UCSD-AML1 (cell line): ENCODE data around the gene MAP2K2.

ENCODE experiments used
- DNase-seq: peaks from one replicate; lab custom pipeline; 2025; ENCODE audit not compliant: unreplicated experiment; lab: John Stamatoyannopoulos, UW

Gene MAP2K2

DNA sequence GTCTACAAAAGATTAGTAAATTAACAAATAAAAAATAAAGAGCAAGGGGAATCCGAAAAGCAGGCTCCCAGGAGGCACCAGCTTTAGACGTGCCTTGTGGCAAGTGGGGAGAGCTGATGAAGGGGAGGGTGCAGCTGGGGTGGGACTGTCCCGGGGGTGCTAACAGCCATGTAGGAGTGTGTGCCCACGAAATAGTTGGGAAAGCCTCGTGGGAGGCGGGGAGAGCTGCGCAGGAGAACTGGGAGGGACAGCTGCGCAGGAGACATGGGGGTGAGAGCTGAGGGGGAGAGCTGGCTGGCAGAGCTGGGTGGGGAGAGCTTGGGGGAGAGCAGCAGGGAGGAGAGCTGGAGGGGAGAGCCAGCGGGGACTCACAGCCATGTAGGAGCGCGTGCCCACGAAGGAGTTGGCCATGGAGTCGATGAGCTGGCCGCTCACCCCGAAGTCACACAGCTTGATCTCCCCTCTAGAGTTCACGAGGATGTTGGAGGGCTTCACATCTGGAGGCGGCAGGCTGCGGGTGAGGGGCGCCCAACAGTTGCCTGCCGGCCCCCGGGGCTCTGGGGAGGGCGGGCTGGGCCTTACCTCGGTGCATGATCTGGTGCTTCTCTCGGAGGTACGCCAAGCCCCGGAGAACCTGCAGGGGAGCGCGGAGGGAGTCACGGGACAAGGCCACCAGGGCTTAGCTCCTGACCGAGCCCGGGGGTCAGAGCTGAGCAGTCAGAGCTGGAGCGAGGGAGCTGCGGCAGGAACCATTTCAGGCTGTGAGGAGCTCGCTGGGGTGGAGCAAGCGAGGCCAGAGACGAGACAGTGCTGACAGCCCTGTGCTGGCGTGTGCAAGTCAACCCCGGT is 23.1 kb downstream of the MAP2K2 start:
- DNase-seq: no peak

DNA sequence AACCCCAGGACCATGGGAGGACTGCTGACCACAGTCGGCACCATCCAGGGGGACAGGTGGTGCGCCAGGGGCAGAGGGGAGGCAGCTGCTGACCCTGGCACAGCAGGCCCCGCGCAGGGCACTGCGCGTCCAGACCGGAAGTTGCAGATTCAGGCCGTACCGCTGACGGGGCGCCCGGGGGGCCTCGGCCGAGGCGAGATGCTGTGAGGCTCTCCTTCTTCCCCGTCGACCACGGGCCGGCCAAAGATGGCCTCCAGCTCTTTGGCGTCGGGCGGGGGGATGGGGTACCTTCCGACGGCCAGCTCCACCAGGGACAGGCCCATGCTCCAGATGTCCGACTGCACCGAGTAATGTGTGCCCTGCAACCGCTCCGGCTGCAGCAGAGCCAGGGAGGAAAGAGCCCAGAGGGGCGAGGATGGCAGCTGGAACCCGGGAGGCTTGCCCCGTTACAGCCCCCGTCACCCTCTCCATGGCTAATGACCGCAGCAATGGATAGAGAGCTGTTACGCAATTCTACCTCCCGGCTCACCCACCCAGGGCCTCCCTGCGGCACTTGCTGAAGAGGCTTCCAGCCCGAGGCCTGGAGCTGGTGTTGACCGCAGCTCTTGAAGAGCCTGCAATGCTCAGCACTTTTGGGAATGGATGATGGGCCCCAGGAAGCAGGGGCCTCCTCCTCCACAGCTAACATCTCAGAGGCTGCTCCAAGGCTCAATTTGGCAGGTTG is 24.7 kb downstream of the MAP2K2 start:
- DNase-seq: no peak

DNA sequence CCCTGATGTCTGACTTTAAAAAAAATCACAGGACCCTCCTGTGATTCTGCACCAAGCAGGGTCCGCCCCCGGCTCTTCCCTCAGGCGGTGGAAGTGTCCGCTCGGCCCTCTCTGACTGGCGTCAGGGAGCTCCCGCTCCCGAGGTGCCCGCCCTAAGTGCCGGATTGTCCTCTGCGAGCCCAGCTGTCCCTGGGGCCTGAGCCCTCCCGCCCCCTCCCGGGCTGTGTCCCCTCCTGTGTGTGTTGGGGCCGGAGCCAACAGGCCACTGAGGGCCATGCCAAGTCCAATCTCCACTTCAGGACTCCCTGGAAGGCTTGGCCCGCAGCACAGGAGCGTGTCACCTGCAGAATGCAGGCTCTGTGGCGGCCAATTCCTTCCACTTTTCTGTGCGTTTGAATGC is 25.4 kb downstream of the MAP2K2 start:
- DNase-seq: no peak

DNA sequence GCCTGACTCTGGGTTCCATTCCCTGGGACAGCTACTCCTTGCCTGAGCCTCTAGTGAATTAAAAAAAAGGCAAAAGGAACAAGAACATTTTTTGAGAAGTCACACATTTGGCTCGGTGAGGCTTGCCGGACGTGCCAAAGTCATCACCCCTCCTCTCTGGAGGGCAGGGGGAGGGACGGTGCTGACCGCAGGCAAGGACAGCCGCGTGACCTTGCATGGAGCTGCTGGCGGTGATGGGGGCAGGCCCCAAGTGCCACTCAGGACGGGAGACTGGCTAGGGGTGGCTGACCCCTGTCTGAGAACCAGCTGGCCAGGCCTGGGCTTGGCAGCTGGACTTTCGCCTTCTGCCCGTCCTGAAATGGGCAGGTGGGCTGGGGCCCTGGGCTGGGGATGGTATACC is 26.4 kb downstream of the MAP2K2 start:
- no peak for DNase-seq

DNA sequence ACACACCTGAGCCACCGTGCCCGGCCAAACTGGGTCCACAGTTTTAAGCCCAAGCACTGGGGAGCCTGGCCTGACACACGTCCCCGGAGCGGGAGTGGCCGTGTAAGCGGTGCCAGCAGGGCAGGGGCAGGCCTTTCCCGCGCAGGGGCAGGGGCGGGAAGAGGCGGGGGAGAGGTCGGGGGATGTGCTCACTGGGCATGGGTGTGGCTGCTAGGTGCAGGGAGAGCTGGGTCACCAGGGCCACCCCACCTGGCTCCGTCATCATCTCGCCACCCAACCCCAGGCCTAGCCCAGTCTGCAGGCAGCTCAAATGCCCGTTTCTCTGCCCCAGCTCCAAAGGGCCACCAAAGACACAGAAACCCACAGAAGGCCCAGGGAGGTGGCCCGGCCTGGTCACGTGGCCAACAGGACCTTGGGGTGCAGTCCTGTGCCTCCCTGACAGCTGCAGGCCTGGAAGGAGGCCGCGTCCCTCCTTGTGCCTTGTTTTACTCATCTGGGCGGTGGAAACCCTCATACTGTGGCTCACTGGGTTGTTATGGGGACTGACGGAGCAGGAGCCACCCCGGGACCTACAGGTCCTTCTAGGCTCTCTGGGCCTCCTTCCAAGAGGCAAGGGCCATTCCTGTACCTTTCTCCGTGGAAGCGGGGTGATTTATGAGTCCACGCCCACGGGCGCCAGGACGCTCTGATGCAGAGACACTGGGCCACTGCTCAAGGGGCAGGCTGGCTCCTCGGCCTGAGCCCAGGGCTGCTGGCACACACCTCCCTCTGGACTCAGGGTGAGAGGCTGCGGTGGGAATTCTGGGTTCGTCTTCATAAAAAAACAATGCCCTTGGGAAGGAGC is 27.7 kb downstream of the MAP2K2 start:
- DNase-seq: no peak

DNA sequence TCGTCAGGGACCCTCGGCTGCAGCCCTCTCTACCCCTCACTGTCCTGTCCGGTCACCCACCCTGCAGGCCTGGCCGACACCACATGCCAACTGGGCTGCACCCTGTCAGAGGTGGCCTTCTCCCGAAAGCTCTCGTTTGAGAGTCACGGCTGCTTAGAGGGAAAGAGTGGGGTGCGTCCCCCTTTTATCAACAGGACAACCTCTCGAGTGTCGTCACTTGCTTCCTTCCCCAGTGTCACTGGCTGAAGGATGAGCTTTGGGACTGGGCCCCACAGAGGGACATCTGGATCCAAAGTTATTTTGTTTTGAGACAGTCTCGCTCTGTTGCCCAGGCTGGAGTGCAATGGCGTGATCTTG is 28.5 kb downstream of the MAP2K2 start:
- no peak for DNase-seq

DNA sequence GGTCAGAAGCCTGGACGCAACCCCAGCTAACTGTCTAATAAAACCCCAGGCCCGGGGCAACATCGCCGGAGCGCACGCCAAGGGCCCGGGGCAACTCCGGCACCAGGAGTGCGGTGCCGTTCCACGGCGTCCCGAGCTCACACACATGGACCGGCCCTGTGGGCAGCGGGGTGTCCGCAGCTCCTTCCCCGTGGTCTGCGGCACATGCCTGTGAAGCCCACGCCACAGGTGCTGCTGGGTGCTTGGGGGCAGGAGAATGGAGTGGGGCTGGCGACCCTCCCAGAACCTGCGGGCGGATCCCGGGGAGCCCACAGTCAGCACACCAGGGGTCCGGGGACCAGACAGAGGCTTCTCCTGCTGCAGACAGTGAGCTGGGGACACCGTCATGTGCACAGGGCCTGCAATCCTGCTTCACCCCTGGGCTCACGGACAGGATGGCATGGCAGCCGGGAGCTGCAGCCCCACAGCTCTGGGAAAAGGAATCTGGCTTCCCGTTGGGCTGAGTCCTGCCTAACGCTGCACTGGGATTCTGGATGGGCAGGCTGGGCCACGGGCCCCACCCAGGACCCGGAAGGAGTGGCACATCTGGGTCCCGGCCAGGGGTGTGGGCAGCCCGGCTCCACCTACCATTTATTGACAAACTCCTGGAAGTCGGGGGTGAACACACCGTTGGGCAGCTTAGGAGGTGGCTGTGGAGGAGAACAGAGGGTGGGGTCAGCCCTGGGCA is 29.0 kb downstream of the MAP2K2 start:
- DNase-seq: no peak

DNA sequence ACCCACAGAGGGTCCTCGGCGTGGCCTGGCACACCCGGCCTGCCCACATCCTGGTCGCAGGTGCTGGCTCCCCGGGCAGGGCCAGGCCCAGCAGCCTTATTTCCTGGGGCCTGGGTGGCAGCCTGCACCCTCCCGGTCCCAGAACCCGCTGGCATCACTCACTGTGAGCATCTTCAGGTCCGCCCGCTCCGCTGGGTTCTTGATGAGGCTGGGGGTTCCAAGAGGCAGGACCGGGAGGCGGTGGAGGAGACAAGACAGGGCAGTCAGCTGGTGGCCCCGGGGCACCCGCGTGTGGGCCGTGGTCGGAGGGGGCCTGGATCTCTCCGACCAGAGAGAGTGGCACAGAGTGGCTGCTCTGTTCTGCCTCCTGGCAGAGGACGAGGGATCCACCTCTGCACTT is 29.6 kb downstream of the MAP2K2 start:
- DNase-seq: no peak

DNA sequence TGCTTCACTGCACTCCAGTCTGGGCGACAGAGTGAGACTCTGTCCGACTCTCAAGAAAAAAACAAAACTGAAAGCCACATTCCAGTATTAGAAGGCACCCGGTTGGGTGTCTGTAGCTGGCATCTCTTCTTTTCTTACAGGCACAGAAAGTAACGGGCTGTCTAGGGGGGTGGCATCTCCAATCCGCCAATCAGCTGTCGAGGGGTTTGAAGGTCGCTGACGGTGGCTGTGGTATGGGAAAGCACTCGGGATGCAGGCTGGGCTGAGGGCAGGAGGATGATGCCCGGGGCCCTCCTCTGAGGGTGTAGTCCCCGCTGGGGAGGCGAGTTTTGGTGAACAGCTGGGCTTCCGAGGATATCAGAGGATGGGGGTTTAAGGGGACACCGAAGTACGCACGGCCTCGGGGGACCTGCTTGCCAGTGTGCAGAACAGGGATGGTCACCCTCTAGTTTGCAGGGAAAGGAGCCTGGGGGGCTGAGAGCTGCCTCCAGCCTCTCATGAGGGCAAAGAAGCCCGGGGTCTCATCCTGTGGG is 30.2 kb downstream of the MAP2K2 start:
- DNase-seq: no peak

DNA sequence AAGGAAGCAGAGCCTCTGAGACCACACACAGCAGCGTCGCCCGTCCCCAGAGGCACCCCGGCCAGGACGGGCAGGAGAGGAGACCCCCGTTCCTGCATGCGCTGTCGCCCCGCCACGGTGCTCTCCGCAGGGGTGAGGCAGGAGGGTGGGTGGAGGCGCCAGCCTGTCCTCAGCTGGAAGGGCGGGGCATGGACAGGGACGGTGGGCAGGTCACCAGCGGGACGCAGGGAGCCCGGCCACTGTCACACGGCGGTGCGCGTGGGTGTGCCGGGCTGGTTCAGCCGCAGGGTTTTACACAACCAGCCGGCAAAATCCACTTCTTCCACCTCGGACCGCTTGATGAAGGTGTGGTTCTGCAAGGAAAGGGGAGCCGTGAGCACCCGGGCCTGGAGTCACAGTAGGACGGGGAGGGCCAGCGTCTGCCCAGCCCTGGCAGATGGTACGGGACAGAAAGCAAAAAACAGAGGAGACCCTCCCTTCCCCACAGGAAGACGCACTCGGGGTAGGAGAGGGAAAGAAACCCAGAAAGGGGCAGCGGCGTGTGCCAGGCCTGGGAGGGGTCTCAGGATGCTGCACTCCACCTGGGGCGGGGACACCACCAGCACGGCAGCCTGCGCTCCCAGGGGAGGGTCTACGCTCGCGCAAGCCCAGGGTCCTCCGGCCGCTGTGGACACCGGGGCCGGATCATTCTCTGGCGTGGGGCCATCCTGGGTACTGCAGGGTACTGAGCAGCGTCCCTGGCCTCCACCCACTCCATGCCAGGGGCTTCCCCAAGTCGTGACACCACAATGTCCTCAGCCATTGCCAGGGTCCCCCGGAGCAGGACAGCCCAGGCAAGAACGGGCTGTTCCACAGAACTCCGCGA is 33.3 kb downstream of the MAP2K2 start:
- DNase-seq: peak; percentile 43

DNA sequence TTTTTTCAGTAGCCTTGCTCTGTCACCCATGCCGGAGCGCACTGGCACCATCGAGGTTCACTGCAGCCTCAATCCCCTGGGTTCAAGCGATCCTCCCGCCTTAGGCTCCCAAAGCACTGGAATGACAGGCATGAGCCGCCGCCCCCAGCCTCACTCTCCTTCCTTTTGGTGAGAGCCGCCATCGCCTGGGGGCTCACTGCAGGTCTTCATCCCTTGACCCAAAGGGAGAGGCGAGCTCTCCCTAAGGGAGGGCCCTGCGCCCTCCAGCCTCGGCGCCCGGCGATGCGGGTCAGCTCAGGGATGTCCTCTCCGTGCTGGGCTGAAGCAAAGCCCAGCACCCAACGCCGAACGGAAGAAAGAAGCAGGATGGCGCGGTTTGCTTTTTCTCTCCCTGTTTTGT is 34.0 kb downstream of the MAP2K2 start:
- DNase-seq: no peak

DNA sequence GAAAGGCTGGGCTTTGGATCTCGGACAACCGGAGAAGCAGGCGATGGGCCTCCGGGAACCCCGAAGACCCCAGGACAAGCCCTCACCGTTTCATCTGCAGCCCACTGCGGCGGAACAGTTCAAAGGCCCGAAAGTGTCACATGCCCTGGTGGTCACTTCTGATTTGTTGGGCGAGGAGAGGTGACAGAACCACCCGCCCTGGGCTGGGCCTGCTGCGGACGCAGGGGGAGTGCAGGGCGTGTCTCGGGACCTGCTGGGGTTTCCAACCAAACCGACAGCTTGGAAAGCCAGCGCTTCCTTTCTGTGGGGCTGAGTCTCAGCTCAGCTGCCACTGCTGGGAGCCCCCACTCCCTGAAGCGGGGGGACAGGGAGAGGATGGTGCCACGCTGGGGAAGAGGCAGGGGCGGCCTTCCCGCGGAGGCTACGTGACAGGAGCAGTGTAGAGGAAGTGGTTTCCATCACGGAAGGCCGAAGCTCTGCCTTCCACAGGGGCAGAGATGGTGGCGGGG is 34.5 kb downstream of the MAP2K2 start:
- peak; percentile 91 for DNase-seq

DNA sequence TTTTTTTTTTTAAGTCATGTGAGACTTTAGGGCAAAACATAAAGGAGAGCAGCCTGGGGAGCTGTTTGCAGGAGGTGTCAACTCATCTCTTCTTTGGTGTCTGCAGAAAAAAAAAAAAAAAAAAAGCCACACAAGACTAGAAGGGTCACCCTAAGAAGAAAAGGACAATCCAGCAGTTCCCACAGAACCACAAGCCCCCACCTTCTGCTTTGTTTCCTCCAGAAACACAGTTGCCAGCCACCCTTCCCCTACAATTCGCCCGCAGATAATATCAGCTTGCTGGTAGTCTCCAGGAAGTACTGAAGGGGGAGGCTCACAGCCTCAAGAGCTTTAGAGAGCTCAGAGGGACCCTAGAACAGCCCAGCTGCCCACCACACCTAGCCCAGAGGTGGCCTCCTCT is 34.9 kb downstream of the MAP2K2 start:
- peak; percentile 89 for DNase-seq

DNA sequence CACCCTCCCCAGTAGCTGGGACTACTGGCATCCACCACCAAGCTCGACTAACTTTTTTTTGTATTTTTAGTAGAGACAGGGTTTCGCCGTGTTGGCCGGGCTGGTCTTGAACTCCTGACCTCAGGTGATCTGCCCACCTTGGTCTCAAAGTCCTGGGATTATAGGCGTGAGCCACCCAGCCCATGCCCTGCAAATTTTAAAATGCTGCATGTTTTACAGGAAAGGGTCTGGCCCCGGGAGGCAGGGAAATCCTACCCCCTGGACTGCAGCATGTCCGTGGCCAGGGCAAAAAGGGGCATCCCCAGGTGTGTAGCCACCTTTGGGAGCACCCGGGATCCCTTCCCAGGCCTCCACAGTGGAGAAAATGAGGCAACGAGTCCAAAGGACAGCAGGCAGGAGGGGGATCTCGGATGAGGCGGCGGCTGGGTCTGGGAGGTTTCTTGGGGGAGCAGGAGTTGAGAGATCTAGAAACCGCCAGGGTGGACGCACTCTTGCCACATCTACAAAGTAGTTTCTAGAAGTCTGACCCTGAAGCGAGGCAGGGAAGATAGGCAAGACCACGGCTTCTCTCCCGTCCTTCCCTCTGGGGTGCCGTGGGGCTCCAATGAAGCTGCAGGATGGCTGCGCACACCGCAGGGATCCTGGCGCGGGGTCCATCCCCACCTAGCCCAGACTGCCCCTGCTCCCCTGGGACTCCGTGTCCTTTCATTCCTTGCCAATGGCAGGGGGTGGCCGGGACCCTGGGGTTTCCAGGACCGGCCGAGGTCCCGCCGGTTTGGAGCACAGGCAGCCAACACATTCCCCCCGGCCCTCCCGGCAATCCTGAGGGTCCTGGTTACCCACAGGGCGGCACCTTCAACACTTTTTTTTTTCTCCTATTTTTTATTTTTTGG is 35.9 kb downstream of the MAP2K2 start:
- DNase-seq: no peak

DNA sequence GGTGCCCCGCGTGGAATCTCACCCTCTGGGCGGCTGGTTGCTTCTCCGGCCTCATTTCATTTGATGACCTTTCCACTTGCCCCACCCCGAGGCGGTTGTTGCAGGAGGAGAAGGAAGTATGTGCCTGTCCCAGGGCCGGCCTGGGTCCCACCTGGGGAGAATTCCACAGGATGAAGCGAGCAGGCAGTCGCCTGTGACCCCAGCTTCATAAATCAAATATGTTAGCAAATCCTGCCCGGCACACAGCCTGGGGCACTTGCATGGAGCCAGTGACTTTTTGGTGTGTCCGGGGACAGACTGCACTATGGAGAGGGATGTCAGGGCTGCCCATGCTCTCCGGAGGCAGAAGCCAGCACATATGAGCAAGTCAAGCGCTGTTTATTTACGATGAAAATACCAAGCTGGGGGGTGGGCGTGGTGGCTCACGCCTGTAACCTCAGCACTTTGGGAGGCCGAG is 37.5 kb downstream of the MAP2K2 start:
- no peak for DNase-seq

DNA sequence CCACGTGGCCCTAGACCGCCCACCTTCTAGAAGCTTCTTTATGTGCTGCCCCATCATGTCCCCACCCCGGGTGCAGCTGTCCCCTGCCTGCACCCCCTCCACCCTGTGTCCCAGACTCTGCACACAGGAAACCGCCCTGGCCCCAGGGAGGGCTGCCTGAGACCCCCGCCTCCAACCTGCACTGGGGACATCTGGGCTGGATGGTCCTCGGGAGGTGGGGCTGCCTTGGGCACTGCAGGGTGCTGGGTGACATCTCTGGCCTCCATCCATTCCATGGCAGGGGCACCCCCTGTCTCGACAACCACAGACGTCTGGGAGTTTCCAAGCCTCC is 39.4 kb downstream of the MAP2K2 start:
- no peak for DNase-seq

DNA sequence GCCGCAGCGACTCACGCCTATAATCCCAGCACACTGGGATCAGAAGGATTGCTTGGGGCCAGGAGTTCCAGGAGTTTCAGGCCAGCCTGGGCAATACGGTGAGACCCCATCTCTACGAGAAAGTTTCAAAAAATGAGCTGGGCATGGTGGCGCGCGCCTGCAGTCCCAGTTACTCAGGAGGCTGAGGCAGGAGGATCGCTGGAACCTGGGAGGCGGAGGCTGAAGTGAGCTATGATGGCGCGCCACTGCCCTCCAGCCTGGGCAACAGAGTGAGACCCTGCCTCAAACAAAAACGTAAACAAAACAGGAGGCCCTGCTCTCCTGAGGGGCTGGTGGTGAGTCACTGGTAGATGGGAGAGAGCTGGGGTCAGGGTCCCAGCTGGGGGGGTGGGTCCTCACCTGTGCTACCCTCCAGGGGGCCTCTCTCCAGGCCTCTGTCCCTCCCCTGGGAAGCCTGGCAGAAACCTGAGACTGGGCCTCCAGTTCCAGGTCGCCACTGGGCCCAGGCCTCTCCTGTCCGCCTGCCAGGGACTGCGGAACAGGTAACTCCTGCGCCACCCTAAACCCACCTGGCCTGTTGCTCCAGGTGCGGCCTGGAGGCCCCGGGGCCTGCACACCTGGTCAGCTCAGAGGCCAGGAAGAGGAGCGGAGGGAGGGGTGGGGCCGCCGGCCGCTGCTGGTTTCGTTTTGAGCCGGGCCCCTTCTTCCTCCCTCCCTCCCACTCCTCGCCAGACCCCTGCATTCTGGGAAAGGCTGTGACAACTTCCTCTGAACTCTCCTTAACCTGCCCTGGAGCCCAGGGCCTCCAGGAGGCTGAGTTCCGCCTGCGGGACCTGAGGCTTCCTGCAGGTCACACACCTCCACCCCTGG is 40.0 kb downstream of the MAP2K2 start:
- peak; percentile 76 for DNase-seq

DNA sequence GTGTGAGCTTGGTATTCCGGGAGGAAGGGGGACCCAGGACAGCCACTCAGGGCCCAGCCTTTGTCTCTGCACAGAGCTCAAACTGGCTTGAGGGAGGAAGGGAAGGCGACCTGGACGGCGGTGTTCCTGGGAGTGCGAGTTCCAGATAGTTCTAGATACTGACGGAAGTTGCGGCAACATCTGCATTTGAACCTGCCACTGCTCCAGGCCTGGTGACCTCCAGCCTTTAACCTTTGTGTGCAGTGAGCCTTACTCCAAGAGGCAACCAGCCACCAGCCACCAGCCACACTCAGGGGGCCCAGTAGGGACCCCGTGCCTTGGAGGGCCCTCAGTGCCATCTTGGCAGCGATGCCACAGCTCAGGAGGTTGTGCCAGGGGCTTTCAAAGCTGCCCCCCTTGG is 41.8 kb downstream of the MAP2K2 start:
- no peak for DNase-seq
